ENCODE measurements around the gene CASR.

The CASR gene

GRCh38 chr3:122260206-122260605 lies 76.7 kb downstream of the CASR start:
- DNase-seq: no peak

- DNase-seq: no peak
Observed at GRCh38 chr3:122263058-122263457, 79.6 kb downstream of the CASR start.

DNA sequence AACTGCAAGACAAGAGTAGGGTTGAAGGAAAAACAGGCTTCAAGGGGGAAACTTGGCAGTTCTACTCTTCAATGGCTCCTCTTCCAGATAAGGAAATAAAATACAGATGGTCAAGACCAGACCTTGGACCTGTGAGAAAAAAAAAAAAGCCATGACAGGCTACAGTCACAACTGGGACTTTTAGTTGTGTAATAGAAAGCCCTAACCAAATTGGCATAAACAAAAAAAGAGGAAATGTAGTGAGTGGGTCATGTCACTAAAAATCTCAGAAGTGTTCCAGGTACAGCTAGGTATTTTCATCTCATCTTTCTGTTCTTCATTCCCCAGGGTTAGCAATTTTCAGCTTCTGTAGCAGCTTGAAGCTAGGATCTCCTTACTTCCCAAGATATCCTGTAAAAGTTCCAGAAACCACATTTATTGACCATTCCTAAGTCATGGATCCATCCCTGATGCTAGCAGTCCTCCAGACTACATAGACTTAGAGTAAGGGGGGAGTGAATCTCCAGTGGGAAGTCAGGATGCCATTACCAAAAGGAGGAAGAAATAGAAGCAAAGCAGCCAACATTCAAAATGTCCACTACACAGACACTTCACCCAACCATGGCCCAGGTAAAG lies 80.6 kb downstream of the CASR start:
- no peak for DNase-seq

- DNase-seq: no peak
Observed at GRCh38 chr3:122265957-122266356, 82.5 kb downstream of the CASR start.

GRCh38 chr3:122268257-122269024 lies 85.0 kb downstream of the CASR start:
- DNase-seq: no peak

GRCh38 chr3:122269045-122269444 lies 85.6 kb downstream of the CASR start:
- no peak for DNase-seq

- peak in 1 of 2 donors; percentile 59 for DNase-seq
Observed at GRCh38 chr3:122271246-122271898, 87.9 kb downstream of the CASR start.

- DNase-seq: no peak
Observed at GRCh38 chr3:122272879-122273278, 89.4 kb downstream of the CASR start.

- DNase-seq: no peak
Observed at GRCh38 chr3:122273498-122273897, 90.0 kb downstream of the CASR start.

DNA sequence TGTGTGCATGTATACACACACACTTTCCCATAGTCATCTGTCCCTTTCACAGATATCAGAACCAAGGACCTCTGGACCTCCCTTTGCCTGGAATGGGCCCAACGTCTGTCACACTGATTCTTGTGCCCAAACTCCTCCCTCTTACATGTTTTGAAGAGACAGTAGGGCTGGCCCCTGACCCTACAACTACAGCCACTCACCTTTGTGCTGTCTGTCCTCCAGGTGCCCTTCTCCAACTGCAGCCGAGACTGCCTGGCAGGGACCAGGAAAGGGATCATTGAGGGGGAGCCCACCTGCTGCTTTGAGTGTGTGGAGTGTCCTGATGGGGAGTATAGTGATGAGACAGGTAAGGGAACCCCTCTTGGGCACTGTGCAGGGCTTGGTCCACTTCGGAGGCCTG lies 98.4 kb downstream of the CASR start:
- DNase-seq: no peak

DNA sequence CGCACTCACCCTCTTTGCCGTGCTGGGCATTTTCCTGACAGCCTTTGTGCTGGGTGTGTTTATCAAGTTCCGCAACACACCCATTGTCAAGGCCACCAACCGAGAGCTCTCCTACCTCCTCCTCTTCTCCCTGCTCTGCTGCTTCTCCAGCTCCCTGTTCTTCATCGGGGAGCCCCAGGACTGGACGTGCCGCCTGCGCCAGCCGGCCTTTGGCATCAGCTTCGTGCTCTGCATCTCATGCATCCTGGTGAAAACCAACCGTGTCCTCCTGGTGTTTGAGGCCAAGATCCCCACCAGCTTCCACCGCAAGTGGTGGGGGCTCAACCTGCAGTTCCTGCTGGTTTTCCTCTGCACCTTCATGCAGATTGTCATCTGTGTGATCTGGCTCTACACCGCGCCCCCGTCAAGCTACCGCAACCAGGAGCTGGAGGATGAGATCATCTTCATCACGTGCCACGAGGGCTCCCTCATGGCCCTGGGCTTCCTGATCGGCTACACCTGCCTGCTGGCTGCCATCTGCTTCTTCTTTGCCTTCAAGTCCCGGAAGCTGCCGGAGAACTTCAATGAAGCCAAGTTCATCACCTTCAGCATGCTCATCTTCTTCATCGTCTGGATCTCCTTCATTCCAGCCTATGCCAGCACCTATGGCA lies 100.5 kb downstream of the CASR start:
- DNase-seq: no peak

GRCh38 chr3:122284486-122284885 lies 101.0 kb downstream of the CASR start:
- DNase-seq: no peak

GRCh38 chr3:122294359-122294758 lies 110.9 kb downstream of the CASR start:
- no peak for DNase-seq

- DNase-seq: peak; percentile 21 to 27
Observed at GRCh38 chr3:122295266-122296062, 112.0 kb downstream of the CASR start.

DNA sequence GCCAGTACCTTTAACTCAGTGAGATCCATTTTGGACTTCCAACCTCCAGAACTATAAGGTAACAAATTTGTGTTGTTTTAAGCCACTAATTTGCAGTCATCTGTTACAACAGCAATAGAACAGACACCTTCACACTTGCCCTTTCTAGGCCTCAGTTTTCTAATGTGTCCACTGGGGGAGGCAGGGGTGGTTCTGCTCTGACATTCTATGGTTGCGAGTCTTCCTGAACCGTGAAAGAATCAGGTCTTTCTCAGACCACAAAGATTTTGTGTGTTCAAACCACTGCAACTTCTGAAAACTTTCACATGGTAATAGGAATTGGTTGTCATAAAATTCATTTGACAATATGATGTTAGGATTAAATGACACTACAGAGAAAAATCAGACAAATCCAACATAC lies 114.8 kb downstream of the CASR start:
- DNase-seq: peak in 1 of 2 donors; percentile 26

DNA sequence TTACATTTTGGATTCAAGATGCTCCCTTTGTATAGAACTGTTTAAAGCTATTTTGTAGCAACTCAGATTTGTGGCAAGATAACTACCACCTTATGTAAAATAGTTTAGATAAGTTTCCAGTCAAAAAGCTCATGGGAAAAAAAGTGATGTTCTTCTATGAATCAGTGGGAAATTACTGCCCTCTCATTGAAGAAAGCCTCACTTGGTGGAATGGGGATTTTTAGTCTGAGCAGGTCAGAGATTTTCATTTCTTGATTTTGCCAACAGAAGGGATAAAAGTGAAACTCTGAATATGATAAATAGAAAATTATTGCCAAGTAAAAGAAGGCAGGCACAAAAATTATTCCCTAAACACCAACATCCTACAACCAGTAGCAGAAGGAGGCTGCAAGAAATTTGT lies 115.7 kb downstream of the CASR start:
- no peak for DNase-seq

DNA sequence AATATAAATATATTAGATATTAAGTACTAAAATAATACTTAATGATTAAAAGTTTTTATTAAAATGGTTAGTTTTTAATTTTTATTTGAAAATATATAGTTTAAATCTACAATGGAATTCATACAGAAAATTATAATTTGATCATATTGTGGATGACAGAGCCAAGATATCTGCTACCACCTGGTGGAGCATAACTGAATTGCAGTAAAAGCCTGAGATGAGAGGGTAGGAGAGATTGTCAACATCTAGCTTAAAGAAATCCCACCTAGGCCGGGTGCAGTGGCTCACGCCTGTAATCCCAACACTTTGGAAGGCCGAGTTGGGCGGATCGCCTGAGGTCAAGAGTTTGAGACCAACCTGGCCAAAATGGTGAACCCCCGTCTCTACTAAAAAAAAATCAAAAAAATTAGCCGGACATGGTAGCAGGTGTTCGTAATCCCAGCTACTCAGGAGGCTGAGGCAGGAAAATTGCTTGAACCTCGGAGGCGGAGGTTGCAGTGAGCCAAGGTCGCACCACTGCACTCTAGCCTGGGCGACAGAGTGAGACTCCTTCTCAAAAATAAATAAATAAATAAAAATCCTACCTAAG lies 116.5 kb downstream of the CASR start:
- DNase-seq: peak; percentile 26 to 64

- no peak for DNase-seq
Observed at GRCh38 chr3:122301063-122301462, 117.6 kb downstream of the CASR start.

- no peak for DNase-seq
Observed at GRCh38 chr3:122305818-122306621, 122.6 kb downstream of the CASR start.

DNA sequence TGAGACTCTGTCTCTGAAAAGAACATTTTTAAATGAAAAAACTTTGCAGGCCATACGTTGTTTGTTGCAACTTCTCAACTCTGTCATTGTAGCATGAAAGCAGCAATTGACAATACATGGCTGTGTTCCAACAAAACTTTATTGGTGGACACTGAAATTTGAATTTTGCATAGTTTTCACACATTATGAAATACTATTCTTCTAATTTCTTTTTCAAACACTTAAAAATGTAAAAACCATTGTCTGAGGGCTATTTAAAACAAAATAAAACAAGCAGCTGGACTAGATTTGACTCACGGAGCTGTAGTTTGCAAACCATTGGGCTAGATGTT lies 123.1 kb downstream of the CASR start:
- no peak for DNase-seq

DNA sequence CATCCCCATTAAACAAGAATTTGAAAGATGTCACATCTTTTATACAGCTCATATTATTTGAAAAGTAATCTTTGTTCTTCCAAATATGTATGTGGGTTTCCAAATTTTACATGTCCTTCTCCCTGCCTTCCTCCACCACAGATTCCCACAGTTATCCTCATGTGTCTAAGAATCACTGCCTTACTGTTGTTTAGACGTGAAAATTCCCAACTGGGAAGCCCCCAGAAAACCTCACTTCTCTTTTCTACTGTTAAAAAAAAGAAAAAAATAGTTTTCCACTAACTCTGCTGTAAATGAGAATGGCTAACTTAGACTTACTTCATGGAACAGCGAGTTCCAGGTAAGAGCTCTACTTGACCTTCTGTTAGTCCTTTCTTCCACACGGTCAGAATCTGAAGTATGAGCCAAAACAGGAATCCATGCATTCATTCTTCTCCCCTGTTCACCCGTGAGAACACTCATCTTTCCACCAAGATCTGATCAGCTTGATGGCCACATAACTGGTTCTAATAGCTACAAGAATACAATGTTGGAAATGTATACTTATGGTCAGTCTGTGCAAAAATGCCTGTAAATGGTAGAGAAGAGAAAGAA lies 123.7 kb downstream of the CASR start:
- no peak for DNase-seq

Data from CD4-positive, alpha-beta T cell treated with Interleukin-4 for 1 hour (primary cell).